Gastrocnemius medialis (tissue), 4 donors: Measurements from ENCODE around the gene NFATC4. TPM values are rescaled to one million over a fixed set of nuclear protein-coding genes. Genes with fewer than 3 reads are reported as not detected.

Experiments used
- ATAC-seq, 2 donors: fragments of 150-250 bp; one replicate each; pipeline ENCODE4 v1.9.1; 2016
- DNase-seq, 2 donors: peaks; one replicate each; pipeline ENCODE4 v3.0.0-alpha.2; 2019
- H3K27ac ChIP-seq, 4 donors: fragments of 200-600 bp; sonication (generic); 1 replicate in 1 of 4; 2 replicates in 3 of 4; pipeline ENCODE4 v1.5.1; 2016 to 2018; ENCODE audit warnings: mild to moderate bottlenecking in 2 of 4, moderate library complexity in 1 of 4
- H3K27me3 ChIP-seq, 3 donors: fragments of 200-600 bp; sonication (generic) in 2 of 3; 1 replicate in 1 of 3; 2 replicates in 2 of 3; pipeline versions ENCODE4 v1.5.1 to v1.6.0; 2016 to 2019; ENCODE audit warnings: mild to moderate bottlenecking in 1 of 3, moderate library complexity in 1 of 3
- H3K36me3 ChIP-seq, 2 donors: fragments of 200-600 bp; sonication (generic) in 1 of 2; one replicate each; pipeline ENCODE4 v1.5.1; 2017 to 2018
- H3K4me1 ChIP-seq, 2 donors: fragments of 200-600 bp; sonication (generic) in 1 of 2; one replicate each; pipeline ENCODE4 v1.5.1; 2016 to 2017; ENCODE audit warnings: mild to moderate bottlenecking in 2 of 2
- H3K4me3 ChIP-seq, 4 donors: fragments of 200-600 bp; sonication (generic) in 3 of 4; 1 replicate in 1 of 4; 2 replicates in 3 of 4; pipeline ENCODE4 v1.5.1; 2016 to 2019; ENCODE audit warnings: mild to moderate bottlenecking in 2 of 4
- H3K9me3 ChIP-seq, 3 donors: fragments of 200-600 bp; sonication (generic) in 2 of 3; 1 replicate in 1 of 3; 2 replicates in 2 of 3; pipeline ENCODE4 v1.5.1; 2016 to 2019
- POLR2A ChIP-seq, 2 donors: fragments of 450-650 bp; IDR thresholded peaks; one replicate each; pipeline ENCODE4 v1.6.1; 2017; ENCODE audit warnings: antibody characterized with exemption in 2 of 2, mild to moderate bottlenecking in 2 of 2, moderate library complexity in 2 of 2
- in situ Hi-C, 4 donors: fragments of 200-750 bp; cut with MboI; loops; one replicate each; pipeline versions ENCODE4 v1.15.0 to v1.8.0; 2017; ENCODE audit warnings: low sequenced_read_pairs in 4 of 4
- intact Hi-C: fragments of 100-400 bp; cut with DNase I; formaldehyde crosslinking; loops from one replicate; pipeline ENCODE4 v1.15.1; 2023; ENCODE audit warnings: low total_unique reads
- total RNA-seq, 4 donors: library from RNA; depleted of rRNA; stranded (reverse); fragments of >200 nt; gene quantifications; one replicate each; pipeline versions ENCODE4 v1.1.0 to v1.2.3, GENCODE V29; 2016
- TF ChIP-seq, protein P1 (sequence below), 5 experiments: fragments of 450-650 bp in 3 of 5; fragments of 200-600 bp in 2 of 5; sonication (generic) in 2 of 5; IDR thresholded peaks in 4 of 5; conservative IDR thresholded peaks in 1 of 5; 1 replicate in 4 of 5; 2 replicates in 1 of 5; pipeline ENCODE4 v1.5.1; 2016 to 2019; ENCODE audit warnings: antibody characterized with exemption in 5 of 5, mild to moderate bottlenecking in 3 of 5, moderate library complexity in 3 of 5

The NFATC4 gene
- total RNA-seq, 4 donors from 2014 or later: 4.6 to 13.2 (median 7.5) TPM

DNA sequence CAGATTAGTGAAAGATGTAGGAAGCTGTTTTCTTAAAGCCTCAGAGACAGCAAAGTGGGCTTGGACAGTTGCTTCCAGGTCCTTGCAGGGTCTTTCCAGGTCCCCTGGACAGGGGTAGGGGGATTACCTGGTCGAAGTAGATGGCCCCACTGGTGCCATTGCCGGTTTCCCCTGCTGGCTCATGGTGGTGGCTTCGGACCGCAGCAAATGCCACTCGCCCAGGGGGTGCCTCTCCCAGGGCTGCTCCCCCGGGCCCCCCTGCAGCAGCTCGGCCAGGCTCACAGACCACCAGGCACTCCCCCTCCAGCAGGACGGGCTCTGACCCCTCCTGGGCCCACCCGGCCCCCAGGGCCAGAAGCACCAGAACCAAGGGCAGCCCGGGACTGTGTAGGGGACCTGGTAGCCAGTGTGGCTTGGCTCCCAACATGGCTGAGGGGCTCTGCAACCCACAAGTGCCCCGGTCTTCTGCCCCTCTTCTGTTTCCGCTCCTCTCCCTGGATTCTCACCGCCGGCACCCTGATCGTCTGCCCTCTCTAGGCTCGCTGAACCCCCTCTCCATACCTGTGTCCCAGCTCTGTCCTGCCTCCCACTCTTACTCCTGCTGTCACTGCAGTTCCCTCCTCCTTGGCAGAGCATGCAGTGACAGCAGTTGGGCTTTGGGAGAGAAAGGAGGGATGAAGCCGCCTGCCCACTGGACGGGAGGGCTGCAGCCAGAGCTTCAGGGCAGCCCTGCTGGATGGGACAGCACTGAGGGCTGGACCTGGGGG is 60.8 kb downstream of the NFATC4 start:
- Histone ChIP-seq H3K27ac (peak overlapping the region; percentile 85 to 90 (median 86)), H3K36me3 (peaks cover 0 to 17% of the 10 kb centered on the region in 2 donors), H3K4me1 (peaks cover 18 to 22% of the 10 kb centered on the region in 2 donors), H3K27me3 (no peaks in the 10 kb centered on the region), H3K9me3 (no peaks in the 10 kb centered on the region), H3K4me3 (peak overlapping the region; percentile 61 to 81 (median 69))
- in situ Hi-C loops: loop anchor here in 2 of 4 donors (25.0 kb wide), 2 partner anchors 192 to 1117 kb away; partner anchors contain the start of genes BCL2L2 (in 1 of the 2), GMPR2 (in 1 of the 2), NEDD8 (in 1 of the 2) and PABPN1 (in 1 of the 2)
- no peak for DNase-seq
- no peak for TF ChIP-seq POLR2A (IDR thresholded peaks at IDR 0.05)
- TF ChIP-seq, protein P1, sequence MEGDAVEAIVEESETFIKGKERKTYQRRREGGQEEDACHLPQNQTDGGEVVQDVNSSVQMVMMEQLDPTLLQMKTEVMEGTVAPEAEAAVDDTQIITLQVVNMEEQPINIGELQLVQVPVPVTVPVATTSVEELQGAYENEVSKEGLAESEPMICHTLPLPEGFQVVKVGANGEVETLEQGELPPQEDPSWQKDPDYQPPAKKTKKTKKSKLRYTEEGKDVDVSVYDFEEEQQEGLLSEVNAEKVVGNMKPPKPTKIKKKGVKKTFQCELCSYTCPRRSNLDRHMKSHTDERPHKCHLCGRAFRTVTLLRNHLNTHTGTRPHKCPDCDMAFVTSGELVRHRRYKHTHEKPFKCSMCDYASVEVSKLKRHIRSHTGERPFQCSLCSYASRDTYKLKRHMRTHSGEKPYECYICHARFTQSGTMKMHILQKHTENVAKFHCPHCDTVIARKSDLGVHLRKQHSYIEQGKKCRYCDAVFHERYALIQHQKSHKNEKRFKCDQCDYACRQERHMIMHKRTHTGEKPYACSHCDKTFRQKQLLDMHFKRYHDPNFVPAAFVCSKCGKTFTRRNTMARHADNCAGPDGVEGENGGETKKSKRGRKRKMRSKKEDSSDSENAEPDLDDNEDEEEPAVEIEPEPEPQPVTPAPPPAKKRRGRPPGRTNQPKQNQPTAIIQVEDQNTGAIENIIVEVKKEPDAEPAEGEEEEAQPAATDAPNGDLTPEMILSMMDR (IDR thresholded peaks at IDR 0.05 in 4 of 5, conservative IDR thresholded peaks at IDR 0.05 in 1 of 5): no peak
- ATAC-seq: no peak
- intact Hi-C loops: loop anchor here (2.0 kb wide), 1 partner anchor 14 kb away; the partner anchor contains the start of gene SDR39U1

Other genes with a start within 250 kb of the NFATC4 start
- gene FITM1, start 237.5 kb upstream of the NFATC4 start, total RNA-seq: 10 to 100 TPM; 45.3 to 91.3 (median 65.4) TPM
- 100 to 1,000 TPM in 2 of 4 donors, 10 to 100 TPM in 2; 63.3 to 158 (median 87.5) TPM for gene PSME1, start 232.0 kb upstream of the NFATC4 start, total RNA-seq
- gene EMC9, start 226.6 kb upstream of the NFATC4 start, total RNA-seq: 10 to 100 TPM; 13.6 to 18.8 (median 16.3) TPM
- gene PSME2, start 221.6 kb upstream of the NFATC4 start, total RNA-seq: 10 to 100 TPM; 13.7 to 53.2 (median 21.5) TPM
- 100 to 1,000 TPM in 1 of 4 donors, 10 to 100 TPM in 3; 63.3 to 140 (median 82.4) TPM for gene RNF31, start 220.7 kb upstream of the NFATC4 start, total RNA-seq
- 10 to 100 TPM in 3 of 4 donors, 1 to 10 TPM in 1; 6.5 to 36.7 (median 11.9) TPM for gene IRF9, start 206.9 kb upstream of the NFATC4 start, total RNA-seq
- gene REC8, start 196.1 kb upstream of the NFATC4 start, total RNA-seq: 1 to 10 TPM in 1 of 4 donors, under 1 TPM in 2, not detected in 1; 0.27 to 3.1 (median 0.82) TPM
- gene IPO4, start 179.4 kb upstream of the NFATC4 start, total RNA-seq: 10 to 100 TPM; 35.7 to 73.2 (median 55.4) TPM
- 10 to 100 TPM; 31.4 to 46.4 (median 36.7) TPM for gene TM9SF1, start 172.7 kb upstream of the NFATC4 start, total RNA-seq
- gene TSSK4, start 162.5 kb upstream of the NFATC4 start, total RNA-seq: not detected
- 10 to 100 TPM; 13.6 to 29.8 (median 20.7) TPM for gene CHMP4A, start 154.7 kb upstream of the NFATC4 start, total RNA-seq
- 10 to 100 TPM in 3 of 4 donors, 1 to 10 TPM in 1; 6.7 to 19.2 (median 13.9) TPM for gene MDP1, start 152.1 kb upstream of the NFATC4 start, total RNA-seq
- gene NEDD8, start 135.8 kb upstream of the NFATC4 start, total RNA-seq: 100 to 1,000 TPM; 141 to 178 (median 162) TPM
- gene GMPR2, start 135.3 kb upstream of the NFATC4 start, total RNA-seq: 10 to 100 TPM; 15.4 to 44.8 (median 27.4) TPM
- gene TINF2, start 125.6 kb upstream of the NFATC4 start, total RNA-seq: 10 to 100 TPM; 41.4 to 77.1 (median 50.7) TPM
- gene TGM1, start 105.0 kb upstream of the NFATC4 start, total RNA-seq: under 1 TPM in 1 of 4 donors, not detected in 3; 0.20 TPM
- gene RABGGTA, start 96.6 kb upstream of the NFATC4 start, total RNA-seq: 10 to 100 TPM; 20.9 to 32.8 (median 28.0) TPM
- 10 to 100 TPM in 2 of 4 donors, 1 to 10 TPM in 2; 1.9 to 12.2 (median 8.2) TPM for gene DHRS1, start 68.4 kb upstream of the NFATC4 start, total RNA-seq
- 10 to 100 TPM; 27.2 to 43.5 (median 32.2) TPM for gene NOP9, start 68.3 kb upstream of the NFATC4 start, total RNA-seq
- 1 to 10 TPM in 1 of 4 donors, under 1 TPM in 3; 0.39 to 1.5 (median 0.88) TPM for gene CIDEB, start 60.2 kb upstream of the NFATC4 start, total RNA-seq
- gene LTB4R2, start 58.0 kb upstream of the NFATC4 start, total RNA-seq: 1 to 10 TPM in 2 of 4 donors, under 1 TPM in 2; 0.39 to 3.3 (median 2.0) TPM
- 1 to 10 TPM in 2 of 4 donors, under 1 TPM in 2; 0.13 to 2.2 (median 0.75) TPM for gene LTB4R, start 56.7 kb upstream of the NFATC4 start, total RNA-seq
- gene ADCY4, start 33.1 kb upstream of the NFATC4 start, total RNA-seq: 10 to 100 TPM in 1 of 4 donors, 1 to 10 TPM in 3; 7.9 to 16.6 (median 8.7) TPM
- gene RIPK3, start 28.2 kb upstream of the NFATC4 start, total RNA-seq: 1 to 10 TPM in 2 of 4 donors, under 1 TPM in 2; 0.66 to 1.6 (median 0.97) TPM
- gene NYNRIN, start 30.8 kb downstream of the NFATC4 start, total RNA-seq: 1 to 10 TPM in 3 of 4 donors, under 1 TPM in 1; 0.87 to 3.7 (median 2.1) TPM
- under 1 TPM in 3 of 4 donors, not detected in 1; 0.16 to 0.36 (median 0.24) TPM for gene CBLN3, start 61.5 kb downstream of the NFATC4 start, total RNA-seq
- 10 to 100 TPM; 35.1 to 50.5 (median 44.7) TPM for gene KHNYN, start 61.8 kb downstream of the NFATC4 start, total RNA-seq
- gene SDR39U1, start 74.6 kb downstream of the NFATC4 start, total RNA-seq: 10 to 100 TPM; 21.7 to 51.4 (median 38.3) TPM
- under 1 TPM in 1 of 4 donors, not detected in 3; 0.76 TPM for gene CMA1, start 140.1 kb downstream of the NFATC4 start, total RNA-seq
- gene CTSG, start 208.1 kb downstream of the NFATC4 start, total RNA-seq: 1 to 10 TPM in 1 of 4 donors, under 1 TPM in 1, not detected in 2; 0.72 to 1.3 TPM
- not detected for gene GZMH, start 241.5 kb downstream of the NFATC4 start, total RNA-seq